Naive thymus-derived CD4-positive, alpha-beta T cell (primary cell): ENCODE data around the gene OR9A4. TPM values are rescaled to one million over a fixed set of nuclear protein-coding genes. Genes with fewer than 3 reads are reported as not detected.

Experiments used
- ATAC-seq: fragments of 150-1000 bp; cut with Tn5 transposase; 2 replicates; pipeline ENCODE4 v1.10.0; 2021; ENCODE audit warnings: mild to moderate bottlenecking, moderate library complexity
- CTCF ChIA-PET: fragments of 350-600 bp; sonication (Branson Sonifier 250); formaldehyde crosslinking; loops from one replicate; lab custom pipeline; 2021; ENCODE audit warnings: antibody characterized with exemption; lab: Charles Lee
- POLR2A ChIA-PET: fragments of 350-600 bp; sonication (Branson Sonifier 250); formaldehyde crosslinking; loops from one replicate; lab custom pipeline; 2021; ENCODE audit warnings: antibody characterized with exemption, inconsistent platforms; lab: Charles Lee
- DNase-seq, 9 donors: peaks; one replicate each; pipeline versions ENCODE4 v3.0.0 to v3.0.0-alpha.2; 2020 to 2022; ENCODE audit warnings: mixed read lengths in 1 of 9
- H3K27ac ChIP-seq: one replicate; pipeline ENCODE4 v1.7.0; 2013; ENCODE audit warnings: mild to moderate bottlenecking, low read depth, low read length, moderate library complexity
- H3K27me3 ChIP-seq, 2 donors: one replicate each; pipeline ENCODE4 v1.7.0; 2013; ENCODE audit warnings: low read length in 2 of 2, mild to moderate bottlenecking in 2 of 2, moderate library complexity in 2 of 2; ENCODE audit not compliant: control insufficient read depth in 2 of 2, insufficient read depth in 2 of 2
- H3K36me3 ChIP-seq, 3 experiments: 1 replicate in 2 of 3; 2 replicates in 1 of 3; pipeline ENCODE4 v1.7.0; 2013; ENCODE audit warnings: low read length in 3 of 3, mild to moderate bottlenecking in 3 of 3, moderate library complexity in 1 of 3; ENCODE audit not compliant: insufficient read depth in 3 of 3, control insufficient read depth in 2 of 3
- H3K4me1 ChIP-seq, 2 donors: one replicate each; pipeline ENCODE4 v1.7.0; 2013; ENCODE audit warnings: low read length in 2 of 2, mild to moderate bottlenecking in 2 of 2, moderate library complexity in 1 of 2; ENCODE audit not compliant: control insufficient read depth in 2 of 2, insufficient read depth in 2 of 2
- H3K4me3 ChIP-seq: 2 replicates; pipeline ENCODE4 v1.7.0; 2013; ENCODE audit warnings: mild to moderate bottlenecking, low read length
- H3K9me3 ChIP-seq, 3 experiments: 1 replicate in 2 of 3; 2 replicates in 1 of 3; pipeline ENCODE4 v1.7.0; 2013; ENCODE audit warnings: low read length in 3 of 3; ENCODE audit not compliant: control insufficient read depth in 2 of 3
- H3K27ac Mint-ChIP-seq, 9 donors: one replicate each; pipeline ENCODE4 v1.8.0; 2020 to 2022; ENCODE audit warnings: mixed read lengths in 9 of 9, mild to moderate bottlenecking in 8 of 9, moderate library complexity in 5 of 9, inconsistent platforms in 2 of 9
- H3K27me3 Mint-ChIP-seq, 5 donors: one replicate each; pipeline ENCODE4 v1.8.0; 2021 to 2022; ENCODE audit warnings: mixed read lengths in 5 of 5, mild to moderate bottlenecking in 1 of 5
- H3K36me3 Mint-ChIP-seq, 5 donors: one replicate each; pipeline ENCODE4 v1.8.0; 2020 to 2022; ENCODE audit warnings: mixed read lengths in 5 of 5, mild to moderate bottlenecking in 3 of 5, inconsistent platforms in 1 of 5
- H3K4me1 Mint-ChIP-seq, 7 donors: one replicate each; pipeline ENCODE4 v1.8.0; 2020 to 2022; ENCODE audit warnings: mixed read lengths in 7 of 7, mild to moderate bottlenecking in 3 of 7, inconsistent platforms in 1 of 7
- H3K4me3 Mint-ChIP-seq, 10 donors: one replicate each; pipeline ENCODE4 v1.8.0; 2020 to 2022; ENCODE audit warnings: mild to moderate bottlenecking in 10 of 10, mixed read lengths in 10 of 10, moderate library complexity in 6 of 10, inconsistent platforms in 2 of 10
- H3K9me3 Mint-ChIP-seq, 11 donors: one replicate each; pipeline ENCODE4 v1.8.0; 2020 to 2022; ENCODE audit warnings: mixed read lengths in 11 of 11, mild to moderate bottlenecking in 4 of 11, inconsistent platforms in 1 of 11, moderate library complexity in 1 of 11
- intact Hi-C, 2 donors: fragments of 100-400 bp; cut with micrococcal nuclease; formaldehyde crosslinking; loops; one replicate each; pipeline ENCODE4 v1.15.1; 2023
- polyA plus RNA-seq, 2 donors: library from polyadenylated mRNA; unstranded; fragments of 300-500 nt; fragmentation: Illumina TruSeq; gene quantifications; one replicate each; pipeline ENCODE4 v1.2.3, GENCODE V29; 2021
- total RNA-seq, 6 experiments: library from RNA in 5 of 6; stranded (reverse) in 5 of 6; gene quantifications; 1 replicate in 5 of 6; 2 replicates in 1 of 6; pipeline ENCODE4 v1.2.3 and lab custom pipeline; 2021 to 2026

OR9A4 gene
- total and polyA plus RNA-seq, 7 experiments from 2014 or later: not detected

DNA sequence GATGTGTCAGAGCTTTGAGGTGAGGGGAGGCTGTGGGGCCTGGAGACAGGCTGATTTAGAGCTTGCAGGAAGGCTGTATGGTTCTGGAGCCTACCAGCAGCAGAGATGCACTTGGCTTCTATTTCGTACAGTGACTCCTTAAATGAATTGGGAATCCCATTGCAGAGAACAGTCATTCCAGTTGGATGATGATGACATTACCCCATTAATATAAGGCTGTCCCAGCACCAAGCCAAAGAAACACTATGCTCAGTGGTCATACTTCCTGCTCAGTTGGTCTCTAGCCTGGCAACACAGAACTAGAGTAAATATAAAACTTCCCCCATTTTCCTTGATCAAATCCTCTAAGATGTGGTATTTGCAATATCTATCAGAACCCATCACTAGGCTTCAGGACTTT lies 36.3 kb downstream of the OR9A4 start:
- H3K27ac Mint-ChIP-seq: no peak overlapping the region
- no peaks in the 10 kb centered on the region for H3K9me3 Mint-ChIP-seq
- Histone ChIP-seq H3K36me3 (no peaks in the 10 kb centered on the region), H3K9me3 (no peaks in the 10 kb centered on the region), H3K4me3 (no peak overlapping the region), H3K27me3 (no peaks in the 10 kb centered on the region), H3K27ac (no peak overlapping the region), H3K4me1 (no peaks in the 10 kb centered on the region)
- H3K36me3 Mint-ChIP-seq: no peaks in the 10 kb centered on the region
- peaks cover 0 to 3% (median 0%) of the 10 kb centered on the region in 7 donors for H3K4me1 Mint-ChIP-seq
- POLR2A ChIA-PET: no interaction called here
- H3K4me3 Mint-ChIP-seq: no peak overlapping the region
- ATAC-seq (no peak), DNase-seq (no peak)
- intact Hi-C loops: no loop called here
- peaks cover 0 to 20% (median 4%) of the 10 kb centered on the region in 5 donors for H3K27me3 Mint-ChIP-seq
- CTCF ChIA-PET: no interaction called here

DNA sequence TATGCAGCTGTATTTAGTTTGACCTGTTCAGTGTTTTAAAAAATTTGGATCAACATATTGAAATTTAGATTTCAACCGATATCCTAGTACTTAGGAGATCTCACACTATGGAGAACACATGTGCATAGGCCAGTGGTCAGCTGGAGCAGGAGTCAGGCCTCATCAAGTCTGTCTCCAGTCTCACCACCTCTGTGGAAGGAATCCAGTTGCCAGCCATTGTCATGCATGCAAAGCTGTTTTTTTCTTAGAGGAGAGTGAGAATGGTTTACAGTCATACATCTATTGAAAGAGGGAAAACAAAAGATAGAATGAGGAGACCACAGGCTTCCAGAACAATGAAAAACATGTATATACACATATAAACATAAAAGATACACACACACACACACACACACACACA lies 38.1 kb downstream of the OR9A4 start:
- CTCF ChIA-PET: no interaction called here
- H3K9me3 Mint-ChIP-seq: no peaks in the 10 kb centered on the region
- no peak overlapping the region for H3K4me3 Mint-ChIP-seq
- Histone ChIP-seq H3K9me3 (no peaks in the 10 kb centered on the region), H3K4me3 (no peak overlapping the region), H3K4me1 (no peaks in the 10 kb centered on the region), H3K27me3 (no peaks in the 10 kb centered on the region), H3K27ac (no peak overlapping the region), H3K36me3 (no peaks in the 10 kb centered on the region)
- intact Hi-C loops: no loop called here
- peaks cover 0 to 3% (median 0%) of the 10 kb centered on the region in 7 donors for H3K4me1 Mint-ChIP-seq
- H3K27ac Mint-ChIP-seq: no peak overlapping the region
- DNase-seq (no peak), ATAC-seq (no peak)
- no peaks in the 10 kb centered on the region for H3K36me3 Mint-ChIP-seq
- peaks cover 0 to 20% (median 4%) of the 10 kb centered on the region in 5 donors for H3K27me3 Mint-ChIP-seq
- POLR2A ChIA-PET: no interaction called here

DNA sequence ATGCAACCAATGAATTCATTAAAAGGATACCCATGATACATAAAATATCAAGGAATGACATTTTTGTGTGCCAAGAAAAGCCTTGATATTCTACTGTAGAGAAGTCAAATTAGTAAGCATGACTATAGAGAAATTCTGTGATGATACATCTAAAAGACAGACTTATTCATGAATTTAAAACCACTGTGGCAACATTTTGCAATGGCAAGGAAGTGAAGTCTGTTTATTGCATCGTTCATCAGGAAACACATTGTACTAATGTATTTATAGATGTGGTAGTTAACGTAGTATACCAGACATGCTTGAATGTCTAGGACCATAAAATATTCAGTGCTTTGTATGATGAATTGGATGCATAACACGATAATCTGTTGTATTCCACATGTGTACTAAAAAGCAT lies 39.9 kb downstream of the OR9A4 start:
- intact Hi-C loops: no loop called here
- Histone ChIP-seq H3K4me1 (no peaks in the 10 kb centered on the region), H3K27me3 (no peaks in the 10 kb centered on the region), H3K36me3 (no peaks in the 10 kb centered on the region), H3K9me3 (no peaks in the 10 kb centered on the region), H3K27ac (no peak overlapping the region), H3K4me3 (no peak overlapping the region)
- DNase-seq: no peak
- ATAC-seq: peak; percentile 66
- peaks cover 0 to 3% (median 0%) of the 10 kb centered on the region in 7 donors for H3K4me1 Mint-ChIP-seq
- ChIA-PET CTCF (no interaction called here), POLR2A (no interaction called here)
- no peak overlapping the region for H3K4me3 Mint-ChIP-seq
- no peaks in the 10 kb centered on the region for H3K9me3 Mint-ChIP-seq
- H3K36me3 Mint-ChIP-seq: no peaks in the 10 kb centered on the region
- H3K27me3 Mint-ChIP-seq: peaks cover 0 to 11% (median 4%) of the 10 kb centered on the region in 5 donors
- H3K27ac Mint-ChIP-seq: no peak overlapping the region

DNA sequence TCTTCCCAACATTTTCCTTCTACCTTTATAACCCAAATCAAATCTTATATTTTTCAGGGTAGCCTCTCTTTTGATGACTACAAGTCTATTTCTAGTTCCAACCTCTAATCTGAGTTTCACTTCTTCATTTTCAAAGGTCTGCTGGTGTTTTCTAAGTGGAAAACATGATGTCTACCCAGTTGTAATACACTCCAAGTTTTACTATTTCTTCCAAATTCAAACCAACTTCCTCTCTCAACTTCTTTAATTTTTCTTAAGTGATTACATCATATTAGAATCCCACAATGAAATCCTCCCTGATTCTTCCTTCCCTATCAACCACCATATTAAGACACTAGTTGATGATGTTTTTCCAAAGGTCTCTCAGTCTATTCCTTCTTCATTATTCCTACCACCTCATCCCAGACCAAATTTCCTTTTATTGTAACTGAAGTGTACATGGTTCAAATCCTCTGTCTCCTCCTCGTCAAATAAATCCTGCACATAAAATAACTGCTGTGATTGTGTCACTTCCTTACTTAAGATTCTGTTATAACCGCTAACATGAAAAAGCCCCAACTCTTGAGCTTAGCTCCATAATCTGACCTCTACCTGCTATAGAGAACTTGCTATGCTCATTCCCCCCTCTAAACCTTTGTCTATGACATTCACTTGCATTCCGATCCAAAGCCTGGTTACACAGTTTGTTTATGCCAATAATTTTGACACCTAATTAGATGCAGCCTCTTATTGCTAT lies 44.7 kb downstream of the OR9A4 start:
- Histone ChIP-seq H3K27me3 (no peaks in the 10 kb centered on the region), H3K4me3 (no peak overlapping the region), H3K9me3 (no peaks in the 10 kb centered on the region), H3K36me3 (no peaks in the 10 kb centered on the region), H3K27ac (no peak overlapping the region), H3K4me1 (no peaks in the 10 kb centered on the region)
- ATAC-seq: peak; percentile 74
- no peak overlapping the region for H3K27ac Mint-ChIP-seq
- no peak overlapping the region for H3K4me3 Mint-ChIP-seq
- peaks cover 0 to 9% (median 0%) of the 10 kb centered on the region in 5 donors for H3K27me3 Mint-ChIP-seq
- H3K36me3 Mint-ChIP-seq: no peaks in the 10 kb centered on the region
- H3K9me3 Mint-ChIP-seq: peaks cover 0 to 8% (median 0%) of the 10 kb centered on the region in 11 donors
- no peaks in the 10 kb centered on the region for H3K4me1 Mint-ChIP-seq
- ChIA-PET POLR2A (no interaction called here), CTCF (no interaction called here)
- intact Hi-C loops: no loop called here
- no peak for DNase-seq

Other genes with a start within 250 kb of the OR9A4 start
- 10 to 100 TPM; 40.7 to 77.9 (median 53.6) TPM for gene DENND11, start 214.2 kb upstream of the OR9A4 start, total RNA-seq
- gene DENND11, start 214.2 kb upstream of the OR9A4 start, polyA plus RNA-seq: 10 to 100 TPM; 15.1 to 19.4 TPM
- under 1 TPM in 2 of 5 experiments, not detected in 3; 0.11 to 0.15 TPM for gene WEE2, start 208.0 kb upstream of the OR9A4 start, total RNA-seq
- not detected for gene WEE2, start 208.0 kb upstream of the OR9A4 start, polyA plus RNA-seq
- gene SSBP1, start 178.0 kb upstream of the OR9A4 start, total RNA-seq: 100 to 1,000 TPM in 3 of 5 experiments, 10 to 100 TPM in 2; 86.4 to 148 (median 107) TPM
- 100 to 1,000 TPM; 299 to 360 TPM for gene SSBP1, start 178.0 kb upstream of the OR9A4 start, polyA plus RNA-seq
- gene TAS2R3, start 152.3 kb upstream of the OR9A4 start, total RNA-seq: 10 to 100 TPM in 1 of 5 experiments, 1 to 10 TPM in 4; 1.2 to 11.4 (median 1.9) TPM
- not detected for gene TAS2R3, start 152.3 kb upstream of the OR9A4 start, polyA plus RNA-seq
- gene TAS2R4, start 139.7 kb upstream of the OR9A4 start, total RNA-seq: 1 to 10 TPM in 4 of 5 experiments, under 1 TPM in 1; 0.83 to 6.3 (median 1.5) TPM
- gene TAS2R4, start 139.7 kb upstream of the OR9A4 start, polyA plus RNA-seq: not detected
- 1 to 10 TPM; 1.2 to 9.1 (median 2.4) TPM for gene TAS2R5, start 126.2 kb upstream of the OR9A4 start, total RNA-seq
- gene TAS2R5, start 126.2 kb upstream of the OR9A4 start, polyA plus RNA-seq: under 1 TPM in 1 of 2 donors, not detected in 1; 0.90 TPM
- not detected for gene PRSS37, start 74.9 kb upstream of the OR9A4 start, total RNA-seq
- gene PRSS37, start 74.9 kb upstream of the OR9A4 start, polyA plus RNA-seq: not detected
- 1 to 10 TPM in 2 of 5 experiments, under 1 TPM in 2, not detected in 1; 0.49 to 3.5 (median 1.0) TPM for gene CLEC5A, start 30.6 kb downstream of the OR9A4 start, total RNA-seq
- not detected for gene CLEC5A, start 30.6 kb downstream of the OR9A4 start, polyA plus RNA-seq
- not detected for gene TAS2R38, start 57.4 kb downstream of the OR9A4 start, total RNA-seq
- not detected for gene TAS2R38, start 57.4 kb downstream of the OR9A4 start, polyA plus RNA-seq
- gene MGAM, start 79.5 kb downstream of the OR9A4 start, total RNA-seq: 1 to 10 TPM in 1 of 5 experiments, under 1 TPM in 3, not detected in 1; 0.08 to 2.4 (median 0.67) TPM
- gene MGAM, start 79.5 kb downstream of the OR9A4 start, polyA plus RNA-seq: not detected
- under 1 TPM in 1 of 5 experiments, not detected in 4; 0.10 TPM for gene MGAM2, start 195.3 kb downstream of the OR9A4 start, total RNA-seq
- not detected for gene MGAM2, start 195.3 kb downstream of the OR9A4 start, polyA plus RNA-seq